GM19463 (cell line): Measurements from ENCODE around the gene LAIR1.
"Not testable (repeated sequence)": the region's sequence is repeated elsewhere in the genome, so short reads cannot be mapped to it uniquely, and the experiment has no call there.

ENCODE experiments used
- ATAC-seq: cut with Tn5 transposase; IDR thresholded peaks from one replicate; pipeline ENCODE4 v1.9.1; 2021; ENCODE audit warnings: mild to moderate bottlenecking, moderate library complexity; ENCODE audit not compliant: unreplicated experiment

LAIR1 gene, protein sequence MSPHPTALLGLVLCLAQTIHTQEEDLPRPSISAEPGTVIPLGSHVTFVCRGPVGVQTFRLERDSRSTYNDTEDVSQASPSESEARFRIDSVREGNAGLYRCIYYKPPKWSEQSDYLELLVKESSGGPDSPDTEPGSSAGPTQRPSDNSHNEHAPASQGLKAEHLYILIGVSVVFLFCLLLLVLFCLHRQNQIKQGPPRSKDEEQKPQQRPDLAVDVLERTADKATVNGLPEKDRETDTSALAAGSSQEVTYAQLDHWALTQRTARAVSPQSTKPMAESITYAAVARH

DNA sequence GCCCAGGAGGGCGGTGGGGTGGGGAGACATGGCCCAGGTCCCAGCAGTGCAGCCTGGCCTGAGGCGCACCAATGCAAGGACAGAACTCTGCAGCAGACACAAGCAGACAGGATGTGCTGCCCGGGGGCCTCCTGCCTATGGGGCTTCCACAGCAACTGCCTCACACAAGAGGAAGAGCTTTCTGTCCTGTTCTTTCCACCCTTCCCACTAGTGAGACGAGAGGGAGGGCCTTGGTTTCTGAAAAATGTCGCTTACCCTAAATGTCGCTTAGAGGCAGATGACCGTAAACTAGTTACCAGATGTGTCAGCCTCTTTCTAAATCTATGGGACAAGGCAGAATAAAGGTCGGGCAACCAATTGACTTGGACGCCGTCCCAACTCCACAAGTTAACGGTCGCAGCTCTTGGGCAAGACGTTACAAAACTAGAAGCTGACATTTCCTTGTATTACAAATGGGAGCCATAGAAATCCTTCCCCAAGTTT is at the start of gene LAIR1:
LAIR1 (minus strand) TSS at position 157 of the 483 bp plus-strand sequence; CDS start at position 30, 127 bp downstream.
- no peak for ATAC-seq

DNA sequence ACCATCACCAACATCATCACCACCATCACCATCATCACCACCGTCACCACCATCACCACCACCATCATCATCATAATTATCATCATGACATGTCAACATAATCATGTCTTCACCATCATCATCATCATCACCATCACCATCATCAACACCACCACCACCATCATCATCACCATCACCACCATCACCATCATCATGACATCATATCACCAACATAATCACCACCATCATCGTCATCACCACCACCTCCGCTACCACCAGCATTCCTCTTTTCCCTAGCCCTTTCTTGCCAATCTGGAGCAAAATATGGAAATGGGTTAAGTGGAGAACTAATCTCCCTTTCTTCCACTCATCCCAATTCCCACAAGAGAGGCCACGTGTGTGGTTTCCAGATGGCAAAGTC is 49.4 kb upstream of the LAIR1 start:
- ATAC-seq: no peak

DNA sequence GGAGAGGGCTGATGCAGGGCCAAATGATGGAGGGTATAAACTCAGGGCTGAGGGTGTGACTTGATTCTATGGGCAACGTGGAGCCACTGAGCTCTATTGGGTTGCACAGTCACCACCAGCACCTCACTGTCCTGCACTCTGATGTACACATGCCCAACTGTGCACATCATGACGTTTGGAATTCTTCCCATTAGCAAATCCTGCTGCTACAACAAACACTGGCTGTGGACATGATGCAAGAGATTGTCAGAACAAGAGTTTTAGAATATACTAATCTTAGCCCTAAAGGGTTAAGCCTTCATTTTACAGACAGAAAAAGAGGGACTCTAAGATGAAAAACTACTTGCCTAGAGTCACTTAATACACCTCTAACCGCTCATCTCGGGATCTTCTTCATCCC is 48.1 kb upstream of the LAIR1 start:
- no peak for ATAC-seq

DNA sequence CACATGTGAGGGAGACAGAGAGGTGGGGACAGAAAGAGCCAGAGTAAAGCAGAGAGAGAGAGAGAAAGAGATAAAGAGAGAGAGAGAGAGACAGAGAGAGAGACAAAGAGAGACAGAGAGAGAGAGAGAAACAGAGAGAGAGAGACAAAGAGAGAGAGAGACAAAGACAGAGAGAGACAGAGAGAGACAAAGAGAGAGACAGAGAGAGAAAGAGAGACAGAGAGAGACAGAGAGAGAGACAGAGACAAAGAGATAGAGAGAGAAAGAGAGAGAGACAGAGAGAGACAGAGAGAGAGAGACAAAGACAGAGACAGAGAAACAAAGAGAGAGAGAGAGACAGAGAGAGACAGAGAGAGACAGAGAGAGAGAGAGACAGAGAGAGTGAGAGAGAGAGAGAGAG is 46.3 kb upstream of the LAIR1 start:
- ATAC-seq: no peak

DNA sequence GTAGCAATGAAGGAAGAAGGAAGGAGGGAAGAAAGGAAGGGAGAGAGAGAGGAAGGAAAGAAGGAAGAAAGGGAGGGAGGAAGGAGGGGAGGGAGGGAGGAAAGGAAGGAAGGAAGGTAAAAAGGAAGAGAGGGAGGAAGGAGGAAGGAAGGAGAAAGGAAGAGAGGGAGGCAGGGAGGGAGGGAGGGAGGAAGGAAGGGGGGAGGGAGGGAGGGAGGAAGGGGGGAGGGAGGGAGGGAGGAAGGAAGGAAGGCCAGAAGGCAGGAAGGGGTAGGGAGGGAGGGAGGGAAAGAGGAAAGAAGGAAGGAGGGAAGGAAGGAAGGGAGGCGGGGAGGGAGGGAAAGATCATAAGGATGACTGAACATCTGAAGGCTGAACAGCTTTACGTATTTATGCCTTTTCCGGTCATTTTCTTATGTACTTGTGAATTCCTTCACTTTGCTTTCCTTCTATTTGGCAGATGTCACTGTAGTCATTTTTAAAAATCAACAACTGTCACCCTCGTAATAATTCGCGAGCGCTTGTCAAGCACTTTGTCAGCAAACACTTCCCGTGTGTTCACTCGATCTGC is 43.8 kb upstream of the LAIR1 start:
- ATAC-seq: no peak

DNA sequence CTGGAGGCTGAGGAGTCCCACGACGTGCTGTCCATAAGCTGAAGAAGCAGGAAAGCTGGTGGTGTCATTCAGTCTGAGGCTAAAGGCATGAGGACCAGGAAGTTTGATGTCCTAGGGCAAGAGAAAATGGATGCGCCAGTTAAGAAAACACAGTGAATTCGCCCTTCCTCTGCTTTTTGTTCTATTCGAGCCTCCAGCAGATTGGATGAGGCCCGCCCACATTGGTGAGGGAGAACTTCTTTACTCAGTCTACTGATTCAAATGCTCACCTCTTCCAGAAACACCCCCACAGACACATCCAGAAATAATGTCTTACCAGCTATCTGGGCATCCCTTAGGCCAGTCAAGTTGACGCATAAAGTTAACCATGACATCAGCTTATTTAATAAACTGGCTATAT is 43.0 kb upstream of the LAIR1 start:
- no peak for ATAC-seq

DNA sequence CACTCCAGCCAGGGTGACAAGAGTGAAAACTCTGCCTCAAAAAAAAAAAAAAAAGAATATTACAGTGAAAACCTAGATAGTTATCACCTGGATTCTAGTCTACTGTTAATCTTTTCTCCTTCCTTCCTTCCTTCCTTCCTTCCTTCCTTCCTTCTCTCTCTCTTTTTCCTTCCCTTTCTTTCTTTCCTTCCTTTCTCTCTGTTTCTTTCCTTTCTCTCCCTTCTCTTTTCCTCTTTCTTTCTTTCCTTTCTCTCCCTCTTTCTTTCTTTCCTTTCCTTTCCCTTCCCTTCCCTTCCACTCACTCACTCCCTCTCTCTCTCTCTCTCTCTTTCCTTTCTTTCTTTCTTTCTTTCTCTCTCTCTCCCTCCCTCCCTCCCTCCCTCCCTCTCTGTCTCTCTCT is 40.9 kb upstream of the LAIR1 start:
- ATAC-seq: no peak

DNA sequence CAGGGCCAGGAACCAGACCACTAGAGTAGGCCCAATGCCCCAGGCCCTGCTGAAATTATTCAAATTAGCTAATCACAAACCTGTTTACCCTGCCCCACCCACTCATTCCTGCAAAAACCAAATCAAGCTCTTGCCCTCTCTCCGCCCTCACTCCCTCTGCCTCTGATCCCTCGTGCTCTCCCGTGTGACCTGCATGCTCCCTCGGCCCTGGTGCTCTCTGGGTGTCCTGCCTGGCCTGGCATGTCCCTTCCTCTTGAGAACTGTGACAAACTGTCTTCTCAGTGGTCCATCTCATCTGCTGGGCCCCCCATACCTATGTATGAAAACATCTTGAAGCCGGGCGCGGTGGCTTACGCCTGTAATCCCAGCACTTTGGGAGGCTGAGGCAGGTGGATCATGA is 38.3 kb upstream of the LAIR1 start:
- ATAC-seq: no peak

DNA sequence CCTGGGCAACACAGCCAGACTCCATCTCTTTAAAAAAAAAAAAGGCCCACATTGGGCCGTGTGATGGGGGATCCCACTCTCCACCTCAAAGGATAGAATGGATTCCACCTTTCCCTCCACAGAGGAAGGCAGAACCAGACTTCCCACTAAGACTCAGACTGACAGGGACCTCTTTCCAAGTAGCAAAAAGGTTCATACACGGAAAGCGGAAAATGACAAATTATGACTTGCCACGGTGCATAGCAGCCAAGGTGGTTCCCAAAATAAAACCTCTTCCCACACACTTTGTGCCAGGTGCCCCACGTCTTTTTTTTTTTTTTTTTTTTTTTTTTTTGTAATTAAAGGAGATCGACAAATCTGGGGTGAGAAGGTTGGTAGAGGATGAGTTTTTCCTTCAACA is 36.2 kb upstream of the LAIR1 start:
- no peak for ATAC-seq

DNA sequence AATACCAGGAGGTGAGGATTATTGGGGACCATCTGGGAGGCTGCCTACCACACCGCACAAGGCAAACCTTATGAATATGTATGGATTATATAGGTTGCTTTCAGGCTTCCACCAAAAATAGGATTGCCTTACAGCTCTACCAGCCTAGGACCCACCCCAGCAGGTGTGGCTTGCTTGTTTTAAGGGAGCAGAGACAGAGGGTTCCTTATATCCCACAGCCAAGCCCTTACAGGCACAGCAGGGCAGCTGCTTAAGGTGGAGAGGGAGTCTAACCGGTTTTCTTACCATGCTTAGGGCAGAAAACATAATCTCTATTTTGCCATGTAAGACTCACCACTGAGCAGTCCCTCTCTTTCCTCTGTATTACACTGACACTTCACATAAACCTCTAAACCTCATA is 34.5 kb upstream of the LAIR1 start:
- ATAC-seq: no peak

DNA sequence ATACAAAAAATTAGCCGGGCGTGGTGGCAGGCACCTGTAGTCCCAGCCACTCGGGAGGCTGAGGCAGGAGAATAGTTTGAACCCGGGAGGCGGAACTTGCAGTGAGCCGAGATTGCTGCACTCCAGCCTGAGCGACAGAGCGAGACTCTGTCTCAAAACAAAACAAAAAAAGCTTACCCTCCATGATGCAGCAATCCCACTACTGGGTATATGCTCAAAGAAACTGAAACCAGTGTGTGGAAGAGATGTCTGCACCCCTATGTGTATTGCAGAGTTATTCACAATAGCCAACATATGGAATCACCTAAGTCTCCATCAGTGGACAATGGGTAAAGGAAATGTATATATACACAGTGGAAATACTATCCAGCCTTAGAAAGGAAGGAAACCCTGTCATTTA is 31.0 kb upstream of the LAIR1 start:
- ATAC-seq: no peak

DNA sequence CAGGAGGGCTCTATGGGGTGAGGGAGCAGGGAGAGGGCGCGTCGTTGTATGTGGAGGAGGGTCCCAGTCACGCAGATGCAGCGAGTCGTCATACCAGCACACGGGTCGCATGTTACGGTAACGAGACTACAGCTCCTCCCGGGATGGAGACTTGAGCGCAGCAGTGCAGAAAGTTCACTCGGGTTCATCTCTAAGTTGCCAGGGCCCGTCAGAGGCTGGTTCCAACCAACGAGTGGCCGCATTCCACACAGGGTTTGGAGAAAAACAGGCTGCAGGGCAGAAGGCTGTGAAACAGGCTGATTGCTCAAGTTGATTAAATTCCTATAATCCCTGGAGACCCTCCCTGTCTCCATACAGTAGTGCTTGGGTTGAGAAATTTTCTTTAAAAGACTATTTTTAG is 28.6 kb upstream of the LAIR1 start:
- no peak for ATAC-seq

DNA sequence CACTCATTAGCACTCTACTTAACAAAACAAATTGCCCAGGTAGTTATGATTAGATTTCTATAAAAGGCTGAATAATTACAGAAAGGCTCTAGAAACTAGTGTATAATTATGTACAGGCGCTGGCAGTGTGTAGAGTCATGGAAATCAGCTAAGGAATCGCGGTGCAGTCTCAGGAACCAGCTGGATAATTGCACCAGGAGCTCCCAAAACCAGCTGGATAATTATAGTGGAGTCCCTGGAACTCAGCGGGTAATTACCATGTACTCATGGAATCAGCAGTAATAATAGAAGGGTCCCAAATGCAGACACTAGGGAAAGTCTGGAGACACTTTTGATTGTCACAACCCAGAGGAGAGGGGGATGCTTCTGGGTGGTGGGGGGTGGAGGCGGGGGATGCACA is 27.4 kb upstream of the LAIR1 start:
- ATAC-seq: no peak

DNA sequence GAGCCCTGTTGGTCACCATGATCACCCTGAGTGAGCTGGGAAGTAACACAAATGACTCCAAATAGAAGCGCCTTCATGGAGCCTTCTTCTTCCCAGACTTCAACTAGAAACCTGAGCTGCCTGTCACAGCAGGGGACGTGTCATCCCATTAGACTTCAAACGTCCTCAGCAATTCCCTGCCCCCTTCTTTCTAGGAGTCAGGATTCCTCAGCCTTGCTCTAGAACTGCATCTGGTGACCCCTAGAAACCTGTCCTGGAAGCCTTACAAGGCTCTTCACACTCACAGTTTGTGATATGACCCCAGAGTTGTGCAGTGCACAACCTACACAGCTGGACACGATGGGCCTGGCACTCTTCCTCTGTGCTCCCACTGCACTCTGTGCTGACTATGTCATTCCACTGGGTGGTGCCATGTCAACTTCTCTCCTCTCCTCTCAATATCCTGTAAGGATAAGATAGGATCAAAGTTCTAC is 26.9 kb upstream of the LAIR1 start:
- no peak for ATAC-seq

DNA sequence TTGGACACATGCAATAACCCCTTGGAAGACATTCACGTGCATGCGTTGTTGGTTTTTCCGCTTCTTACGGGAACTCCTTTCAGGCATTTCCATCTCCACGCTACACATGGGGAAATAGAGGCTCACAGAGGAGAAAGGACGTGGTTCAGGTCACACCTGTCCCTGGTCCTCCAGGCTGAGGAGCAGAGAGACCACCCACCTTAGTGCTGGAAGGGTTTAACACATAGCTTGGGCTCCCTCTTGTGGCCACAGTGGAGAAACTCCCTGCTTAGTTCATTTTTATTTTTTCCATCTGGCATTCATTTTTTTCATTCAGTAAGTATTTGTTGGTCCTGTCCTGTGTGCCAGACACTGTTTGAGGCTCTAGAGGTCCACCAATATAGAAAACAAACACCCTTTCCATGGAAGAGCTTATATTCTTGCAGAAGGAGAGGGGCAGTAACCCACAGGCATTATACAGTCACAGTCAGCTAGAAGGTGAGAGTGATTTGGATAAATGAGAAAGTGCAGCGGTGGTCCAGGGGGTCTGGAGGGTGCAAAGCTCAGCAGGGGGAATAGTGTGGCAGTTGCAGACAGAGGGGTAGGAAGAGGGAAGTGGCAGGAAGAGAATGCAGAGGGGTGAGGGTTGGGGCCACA is 26.3 kb upstream of the LAIR1 start:
- ATAC-seq: no peak

DNA sequence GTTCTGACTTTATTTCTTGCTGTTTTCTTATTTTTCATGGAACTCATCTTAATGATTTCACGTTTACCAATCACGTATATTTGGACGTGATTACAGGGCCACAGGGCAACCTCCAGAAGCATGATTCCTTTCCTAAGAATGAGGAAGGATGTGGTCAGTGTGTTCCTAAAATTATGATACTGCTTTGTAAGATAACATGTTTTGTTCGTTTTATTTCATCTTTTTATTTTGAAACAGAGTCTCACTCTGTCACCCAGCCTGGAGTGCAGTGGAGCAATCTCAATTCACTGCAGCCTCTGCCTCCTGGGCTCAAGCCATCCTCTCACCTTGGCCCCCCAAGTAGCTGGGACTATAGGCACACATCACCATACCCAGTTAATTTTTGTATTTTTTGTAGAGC is 24.8 kb upstream of the LAIR1 start:
- ATAC-seq: no peak

DNA sequence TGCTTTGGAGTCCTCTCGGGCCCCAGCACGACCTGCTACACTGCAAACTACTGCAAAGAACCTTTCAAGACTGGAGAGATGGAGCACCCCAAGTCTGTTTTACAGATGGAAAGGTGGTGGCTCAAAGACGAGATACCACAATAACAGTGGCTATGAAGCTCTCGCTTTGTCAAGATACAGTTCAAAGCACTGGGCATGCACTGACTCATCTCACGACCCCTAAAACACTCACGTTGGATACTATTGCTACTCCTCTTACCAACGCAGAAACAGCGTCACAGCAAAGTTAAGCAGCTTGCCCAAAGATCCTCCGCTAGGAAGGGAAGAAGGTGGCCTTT is 24.0 kb upstream of the LAIR1 start:
- no peak for ATAC-seq

DNA sequence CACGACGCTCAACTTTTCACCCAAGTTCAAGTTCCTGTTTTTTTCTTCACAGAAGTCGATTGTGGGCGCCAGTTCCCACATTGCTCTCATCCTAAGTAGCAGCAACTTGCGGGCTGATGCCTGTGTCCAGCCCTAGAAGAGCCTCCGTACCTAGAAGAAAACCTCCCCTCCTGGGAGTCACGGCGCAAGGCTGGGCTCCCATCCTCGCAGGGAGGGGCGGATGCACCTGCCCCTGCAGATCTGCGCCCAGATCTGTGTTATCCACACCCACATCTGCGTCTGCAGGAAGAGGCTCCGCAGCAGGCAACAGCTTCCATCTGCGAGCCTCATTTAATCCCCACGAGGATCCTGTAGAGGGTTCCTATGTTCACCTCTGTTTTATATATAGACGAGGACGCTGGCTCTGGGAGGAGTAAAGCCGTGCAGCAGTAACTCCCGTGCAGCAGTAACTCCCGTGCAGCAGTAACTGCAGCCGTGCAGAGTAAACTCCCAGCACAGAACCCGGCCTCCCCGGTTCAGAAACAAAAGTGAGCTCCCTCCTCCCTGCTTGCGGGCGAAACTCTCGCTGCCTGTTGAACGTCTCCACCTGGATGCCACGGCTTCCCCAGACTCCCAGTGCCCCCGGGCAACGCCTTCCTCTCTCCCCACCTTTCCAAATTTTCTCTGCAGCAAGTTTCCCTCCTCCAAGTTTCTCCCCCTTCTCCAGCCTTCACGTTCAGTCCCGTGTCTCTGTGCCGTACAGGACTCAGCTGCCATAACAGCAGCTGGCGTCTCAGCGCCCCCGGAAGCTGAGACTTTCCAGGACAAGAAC is 23.5 kb upstream of the LAIR1 start:
- ATAC-seq: no peak

DNA sequence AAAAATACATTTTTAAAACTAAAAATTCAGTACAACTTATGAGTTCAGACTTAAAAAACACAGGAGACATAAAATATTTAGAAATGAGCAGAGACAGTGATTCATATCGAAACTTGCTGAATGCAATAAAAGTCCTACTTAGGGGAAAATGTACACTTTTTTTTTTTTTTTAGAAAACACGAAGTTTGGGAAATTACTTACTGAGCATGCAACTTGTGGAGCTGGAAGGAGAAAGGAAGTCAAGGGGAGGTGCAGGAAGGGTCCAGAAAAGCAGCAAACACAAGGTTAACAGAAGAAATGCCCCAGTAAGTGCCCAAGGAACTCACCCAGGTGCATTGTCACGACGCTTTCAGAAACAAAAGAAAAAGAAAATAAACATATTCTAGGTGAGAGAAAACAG is 18.6 kb upstream of the LAIR1 start:
- no peak for ATAC-seq

DNA sequence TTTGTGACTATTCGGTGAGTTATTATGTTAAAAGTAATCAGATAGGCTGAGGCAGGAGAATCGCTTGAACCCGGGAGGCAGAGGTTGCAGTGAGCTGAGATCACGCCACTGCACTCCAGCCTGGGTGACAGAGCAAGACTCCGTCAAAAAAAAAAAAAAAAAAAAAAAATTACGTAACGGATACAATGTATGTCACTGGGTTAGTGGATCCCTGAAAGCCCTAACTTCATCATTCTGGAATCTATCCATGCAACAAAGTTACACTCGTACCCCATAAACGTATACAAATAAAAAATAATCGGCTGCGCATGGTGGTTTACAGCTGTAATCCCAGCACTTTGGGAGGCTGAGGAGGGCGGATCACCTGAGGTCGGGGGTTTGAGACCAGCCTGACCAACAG is 17.3 kb upstream of the LAIR1 start:
- ATAC-seq: not testable (repeated sequence)

DNA sequence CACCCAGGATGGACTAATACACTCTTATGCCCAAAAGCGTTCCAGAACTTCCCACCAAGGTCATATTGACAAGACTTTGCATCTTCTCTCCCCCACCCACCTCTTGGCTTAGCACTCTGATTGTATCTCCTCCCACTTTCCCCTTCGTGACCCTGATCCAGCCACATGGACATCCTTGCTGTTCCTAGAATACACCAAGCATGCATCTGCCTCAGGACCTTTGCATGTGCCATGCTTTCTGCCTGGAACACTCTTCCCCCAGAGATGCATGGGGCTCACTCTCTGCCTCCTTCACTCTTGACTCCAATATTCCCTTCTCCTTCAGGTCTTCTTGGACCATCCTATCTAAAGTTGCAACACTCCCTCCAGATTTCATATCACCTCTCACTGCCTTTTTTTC is 16.2 kb upstream of the LAIR1 start:
- no peak for ATAC-seq
